K562 (cell line): ENCODE results near the gene FAM53B. TPM values are rescaled to one million over a fixed set of nuclear protein-coding genes. Genes with fewer than 3 reads are reported as not detected.

ENCODE experiments used
- ATAC-seq: fragments of 200-7000 bp; cut with Tn5 transposase; 3 replicates; pipeline ENCODE4 v1.9.1; 2020; ENCODE audit warnings: moderate library complexity
- BruUV-seq: library from RNA; stranded (reverse); fragments of 400-500 nt; replicated peaks from 2 replicates; lab custom pipeline; 2021; lab: Mats Ljungman, UMichigan
- CTCF ChIA-PET: fragments of 300-600 bp; formaldehyde crosslinking; extraction: SDS; loops from one replicate; lab custom pipeline; 2021; ENCODE audit warnings: low intra/inter-chr PET ratio; lab: Yijun Ruan, JAX
- POLR2A ChIA-PET: fragments of 300-600, 350-650 bp; sonication (Branson Sonifier 250); formaldehyde crosslinking; extraction: SDS; loops from one replicate; lab custom pipeline; 2021; ENCODE audit warnings: antibody characterized with exemption, inconsistent platforms; lab: Yijun Ruan, JAX
- DNase-seq, 4 experiments: peaks; one replicate each; pipeline versions ENCODE4 v3.0.0 to v3.0.0-alpha.2; 2011 to 2018; ENCODE audit warnings: low spot score in 3 of 4, mixed read lengths in 3 of 4; ENCODE audit errors: extremely low read depth in 1 of 4
- FAIRE-seq: peaks from 2 replicates; lab custom pipeline; 2011; peaks lifted over from hg19 to GRCh38; lab: Jason Lieb, UNC
- H2AFZ ChIP-seq: 2 replicates; pipeline ENCODE4 v1.6.0; 2011; ENCODE audit warnings: low read depth, low read length, control low read depth, inconsistent platforms
- H3K27ac ChIP-seq: fragments of 200-600 bp; 3 replicates; pipeline ENCODE4 v1.8.0; 2011; ENCODE audit warnings: low read depth, mild to moderate bottlenecking, control low read depth, inconsistent platforms, low read length, moderate library complexity, mixed read lengths; ENCODE audit errors: extremely low read depth
- H3K27me3 ChIP-seq, 2 experiments: fragments of 300-600 bp in 1 of 2; 2 replicates in 1 of 2; 3 replicates in 1 of 2; pipeline versions ENCODE4 v1.6.0 to v1.8.0; 2011; ENCODE audit warnings: inconsistent platforms in 2 of 2, low read length in 2 of 2, mild to moderate bottlenecking in 1 of 2, mixed read lengths in 1 of 2, moderate library complexity in 1 of 2; ENCODE audit not compliant: control insufficient read depth in 2 of 2, insufficient read depth in 2 of 2
- H3K36me3 ChIP-seq: fragments of 300-600 bp; 3 replicates; pipeline ENCODE4 v1.8.0; 2011; ENCODE audit warnings: mild to moderate bottlenecking, low read length, inconsistent platforms; ENCODE audit not compliant: control insufficient read depth, insufficient read depth
- H3K4me1 ChIP-seq, 2 experiments: fragments of 200-600 bp in 1 of 2; replicated peaks in 1 of 2; 2 replicates in 1 of 2; 3 replicates in 1 of 2; pipeline versions ENCODE4 v1.5.1 to v1.8.0; 2011; ENCODE audit warnings: inconsistent platforms in 2 of 2, low read length in 2 of 2, mild to moderate bottlenecking in 1 of 2, mixed read lengths in 1 of 2, moderate library complexity in 1 of 2; ENCODE audit not compliant: control insufficient read depth in 2 of 2, insufficient read depth in 2 of 2
- H3K4me2 ChIP-seq: 2 replicates; pipeline ENCODE4 v1.6.1; 2011; ENCODE audit warnings: low read length, control low read depth, inconsistent platforms, mixed read lengths; ENCODE audit not compliant: insufficient read depth
- H3K4me3 ChIP-seq: fragments of 200-600 bp; sonication (generic), shearing (Covaris generic); 2 replicates; pipeline ENCODE4 v1.5.1; 2016; ENCODE audit warnings: control low read depth, inconsistent platforms
- H3K79me2 ChIP-seq: fragments of 200-600 bp; 3 replicates; pipeline ENCODE4 v1.8.0; 2011; ENCODE audit warnings: low read length, inconsistent platforms; ENCODE audit not compliant: control insufficient read depth, insufficient read depth
- H3K9ac ChIP-seq, 2 experiments: 2 replicates each; pipeline versions ENCODE4 v1.6.0 to v1.6.1; 2011; ENCODE audit warnings: low read depth in 2 of 2, low read length in 2 of 2, control low read depth in 1 of 2, inconsistent platforms in 1 of 2, mild to moderate bottlenecking in 1 of 2, mixed read lengths in 1 of 2; ENCODE audit not compliant: insufficient read depth in 1 of 2
- H3K9me1 ChIP-seq: one replicate; pipeline ENCODE4 v1.6.0; 2011; ENCODE audit warnings: inconsistent platforms, mild to moderate bottlenecking, low read length, moderate library complexity; ENCODE audit not compliant: control insufficient read depth, insufficient read depth
- H3K9me3 ChIP-seq: replicated peaks from 2 replicates; pipeline ENCODE4 v1.5.1; 2011; ENCODE audit warnings: low read depth, low read length, inconsistent platforms; ENCODE audit not compliant: control insufficient read depth, insufficient read depth
- H4K20me1 ChIP-seq: replicated peaks from 2 replicates; pipeline ENCODE4 v1.6.1; 2011; ENCODE audit warnings: low read length, inconsistent platforms, mixed read lengths; ENCODE audit not compliant: control insufficient read depth, insufficient read depth
- ATF3 ChIP-seq, 2 experiments: fragments of 450-650 bp in 1 of 2; sonication (generic) in 1 of 2; formaldehyde crosslinking in 1 of 2; IDR thresholded peaks in 1 of 2; conservative IDR thresholded peaks in 1 of 2; 2 replicates each; pipeline versions ENCODE4 v1.6.1 to v1.8.1; 2016 to 2023; ENCODE audit warnings: mild to moderate bottlenecking in 2 of 2, moderate library complexity in 2 of 2, inconsistent platforms in 1 of 2, missing genetic modification reagents in 1 of 2
- NBN ChIP-seq: fragments of 450-650 bp; IDR thresholded peaks from 2 replicates; pipeline ENCODE4 v1.6.1; 2016; ENCODE audit warnings: low read depth, mild to moderate bottlenecking
- RREB1 ChIP-seq: fragments of 250-450 bp; sonication (Bioruptor Pico); IDR thresholded peaks from 2 replicates; pipeline ENCODE4 v1.4.0; 2020
- SRSF9 ChIP-seq: fragments of 200-400 bp; formaldehyde crosslinking; IDR thresholded peaks from 2 replicates; pipeline ENCODE4 v1.6.1; 2017; ENCODE audit warnings: low read depth, low read length, borderline replicate concordance
- TBL1XR1 ChIP-seq, 2 experiments: IDR thresholded peaks; 2 replicates each; pipeline ENCODE4 v1.6.1; 2012; ENCODE audit warnings: improper control_type of control experiment in 2 of 2, low read length in 2 of 2, mild to moderate bottlenecking in 1 of 2
- TFAP4 ChIP-seq: sonication (generic); formaldehyde crosslinking; IDR thresholded peaks from 2 replicates; pipeline ENCODE4 v1.8.0; 2022; ENCODE audit warnings: missing genetic modification reagents, mild to moderate bottlenecking, moderate library complexity, borderline replicate concordance
- YY1 ChIP-seq, 3 experiments: IDR thresholded peaks; 2 replicates each; pipeline ENCODE4 v1.6.1; 2011; ENCODE audit warnings: low read length in 2 of 3, mild to moderate bottlenecking in 2 of 3, moderate library complexity in 2 of 3, borderline replicate concordance in 1 of 3, control low read depth in 1 of 3, low read depth in 1 of 3; ENCODE audit not compliant: insufficient read depth in 3 of 3, insufficient replicate concordance in 2 of 3, control insufficient read depth in 1 of 3, insufficient read length in 1 of 3; ENCODE audit errors: extremely low read depth in 1 of 3
- ZNF24 ChIP-seq: fragments of 450-650 bp; IDR thresholded peaks from 2 replicates; pipeline ENCODE4 v1.6.1; 2016
- WGBS: fragments of 100-300 bp; shearing (Covaris generic); methylation state at CpG from one replicate; pipeline ENCODE4 v1.1.6; 2016; ENCODE audit warnings: low coverage, mixed read lengths; ENCODE audit not compliant: insufficient coverage; ENCODE audit errors: missing lambda C conversion rate; 5-methylcytosine and 5-hydroxymethylcytosine counted together
- in situ Hi-C: fragments of 300-500 bp; cut with MboI; formaldehyde crosslinking; loops from 4 replicates; pipeline ENCODE4 v1.15.0; 2018; ENCODE audit warnings: inconsistent platforms, mixed read lengths
- intact Hi-C: fragments of 100-400 bp; cut with micrococcal nuclease; formaldehyde crosslinking; loops from 2 replicates; pipeline ENCODE4 v1.14.2; 2022
- polyA plus RNA-seq, 8 experiments: library from polyadenylated mRNA; depleted of rRNA in 4 of 8; stranded (reverse) in 5 of 8; unstranded in 3 of 8; fragments of >200 nt; fragmentation: Nextera tagmentation in 2 of 8; fragmentation: Illumina TruSeq in 1 of 8; extraction: Ambion mirVana in 2 of 8; extraction: Trizol in 1 of 8; gene quantifications; 2 replicates each; pipeline versions ENCODE4 v1.2.1 to v1.2.3, GENCODE V29; 2011 to 2014; ENCODE audit warnings: inconsistent platforms in 1 of 8, missing spikeins in 1 of 8
- total RNA-seq, 7 experiments: library from RNA; depleted of rRNA in 6 of 7; stranded (reverse); fragments of >200 nt in 6 of 7; fragmentation: Illumina TruSeq in 2 of 7; extraction: Trizol in 2 of 7; gene quantifications; 2 replicates each; pipeline versions ENCODE4 v1.2.1 to v1.2.3, GENCODE V29; 2011 to 2021; ENCODE audit warnings: low replicate concordance in 1 of 7

FAM53B gene
- total and polyA plus RNA-seq, 9 of the 15 experiments (the other 6 are each of a cell fraction or from before 2014, with no cell fraction given) = 0.03 to 16.5 (median 5.0) TPM

GRCh38 chr10:124698545-124699469, 45.4 kb downstream of the FAM53B start (continued):
- TF ChIP-seq TBL1XR1 (IDR thresholded peaks at IDR 0.05; ENCODE audit: low read length in 2 of 2) (no peak), NBN (no peak)

GRCh38 chr10:124697837-124698544, 46.2 kb downstream of the FAM53B start:
- no peak overlapping the region for H3K4me3 ChIP-seq
- 77% methylated on average over 7 of the region's 13 CpGs for WGBS
- POLR2A ChIA-PET = interaction anchor here (0.5 kb wide), 1 partner anchor 55 kb away, joined by 3 read pairs; no protein-coding TSS in a partner anchor
- FAIRE-seq (no peak), ATAC-seq (no peak), DNase-seq (no peak)
- H3K79me2 ChIP-seq = peaks cover 3% of the 10 kb centered on the region; the same call in 1 of the 3 replicates
- intact Hi-C loops (no loop called here), in situ Hi-C loops (no loop called here)
- CTCF ChIA-PET = no interaction called here
- TF ChIP-seq TFAP4 (CRISPR knock-in tag) (peak; percentile 44; the same call in 1 of the 2 replicates), YY1 (IDR thresholded peaks at IDR 0.05; ENCODE audit: borderline replicate concordance in 1 of 3, control insufficient read depth in 1 of 3, extremely low read depth in 1 of 3, insufficient read depth in 3 of 3, insufficient read length in 1 of 3, insufficient replicate concordance in 2 of 3, low read depth in 1 of 3, low read length in 2 of 3) (peak in 2 of 3 experiments; percentile 35 to 75), RREB1 (CRISPR knock-in tag) (no peak), ATF3 (IDR thresholded peaks at IDR 0.05) (0 out of 2 replicates have a peak, but pooled peaks have one; percentile 12), ATF3 (CRISPR knock-in tag; conservative IDR thresholded peaks at IDR 0.05) (no peak), ZNF24 (peak; percentile 56; the same call in 1 of the 2 replicates), SRSF9 (no peak)
- BruUV-seq = no TSS peak
- peaks cover 29 to 48% of the 10 kb centered on the region in 2 experiments for H3K4me1 ChIP-seq
- peaks cover 53% of the 10 kb centered on the region for H3K36me3 ChIP-seq
- H4K20me1 ChIP-seq = no peaks in the 10 kb centered on the region
- H3K4me2 ChIP-seq = no peak overlapping the region
- H3K9ac ChIP-seq = no peak overlapping the region
- H2AFZ ChIP-seq = no peak overlapping the region
- H3K9me3 ChIP-seq = no peaks in the 10 kb centered on the region
- no peak overlapping the region for H3K27ac ChIP-seq
- H3K27me3 ChIP-seq = no peaks in the 10 kb centered on the region
- peaks cover 2% of the 10 kb centered on the region for H3K9me1 ChIP-seq
